Smooth muscle cell (in vitro differentiated cells): ENCODE results near the gene CTBS. TPM values are rescaled to one million over a fixed set of nuclear protein-coding genes. Genes with fewer than 3 reads are reported as not detected.
A peak's percentile ranks its signal among the peaks of the same experiment; 100 is the strongest.

Experiments
- DNase-seq: peaks from one replicate; lab custom pipeline; 2025; ENCODE audit not compliant: unreplicated experiment; lab: John Stamatoyannopoulos, UW
- H2AFZ ChIP-seq: fragments of 200-600 bp; sonication (generic); 2 replicates; pipeline ENCODE4 v1.6.0; 2016; ENCODE audit warnings: antibody characterized with exemption, low read depth, mild to moderate bottlenecking
- H3F3A ChIP-seq: fragments of 200-600 bp; sonication (generic); 2 replicates; pipeline ENCODE4 v1.6.0; 2017; ENCODE audit warnings: antibody characterized with exemption, low read depth
- H3K27ac ChIP-seq: fragments of 200-600 bp; sonication (generic); 2 replicates; pipeline ENCODE4 v1.5.1; 2016; ENCODE audit warnings: low read depth, mild to moderate bottlenecking
- H3K27me3 ChIP-seq: fragments of 200-600 bp; sonication (generic); 2 replicates; pipeline ENCODE4 v1.6.1; 2016; ENCODE audit warnings: low read depth, mild to moderate bottlenecking
- H3K36me3 ChIP-seq: fragments of 200-600 bp; sonication (generic); 2 replicates; pipeline ENCODE4 v1.5.1; 2016; ENCODE audit warnings: low read depth
- H3K4me1 ChIP-seq: fragments of 200-600 bp; sonication (generic); 2 replicates; pipeline ENCODE4 v1.5.1; 2016; ENCODE audit warnings: low read depth
- H3K4me2 ChIP-seq: fragments of 200-600 bp; sonication (generic); 2 replicates; pipeline ENCODE4 v1.6.0; 2016; ENCODE audit warnings: mild to moderate bottlenecking
- H3K4me3 ChIP-seq: fragments of 200-600 bp; sonication (generic); 2 replicates; pipeline ENCODE4 v1.5.1; 2016; ENCODE audit warnings: mild to moderate bottlenecking
- H3K79me2 ChIP-seq: fragments of 200-600 bp; sonication (generic); 2 replicates; pipeline ENCODE4 v1.6.0; 2016; ENCODE audit warnings: low read depth, mild to moderate bottlenecking
- H3K9ac ChIP-seq: fragments of 200-600 bp; sonication (generic); 2 replicates; pipeline ENCODE4 v1.6.0; 2016; ENCODE audit warnings: low read depth
- H3K9me3 ChIP-seq: fragments of 200-600 bp; sonication (generic); replicated peaks from 2 replicates; pipeline ENCODE4 v1.5.1; 2016; ENCODE audit warnings: low read depth
- H4K20me1 ChIP-seq: fragments of 200-600 bp; sonication (generic); 2 replicates; pipeline ENCODE4 v1.6.0; 2016; ENCODE audit warnings: low read depth
- CTCF ChIP-seq: fragments of 200-600 bp; sonication (generic); IDR thresholded peaks from 2 replicates; pipeline ENCODE4 v1.5.1; 2017; ENCODE audit warnings: borderline replicate concordance, mild to moderate bottlenecking, antibody characterized with exemption; ENCODE audit not compliant: insufficient read depth, poor library complexity, severe bottlenecking
- WGBS: methylation state at CpG from one replicate; pipeline ENCODE4 v1.1.7; 2016; ENCODE audit warnings: low lambda C conversion rate; 5-methylcytosine and 5-hydroxymethylcytosine counted together
- polyA plus RNA-seq: library from polyadenylated mRNA; unstranded; fragments of >200 nt; fragmentation: Nextera tagmentation; extraction: Ambion mirVana; gene quantifications from 2 replicates; pipeline ENCODE4 v1.2.1, GENCODE V29; 2016
- total RNA-seq: library from RNA; depleted of rRNA; stranded (reverse); fragments of >200 nt; gene quantifications from 2 replicates; pipeline ENCODE4 v1.2.3, GENCODE V29; 2014

The CTBS gene
- total and polyA plus RNA-seq, 2 experiments from 2014 or later = 34.6 to 37.7 TPM

DNA sequence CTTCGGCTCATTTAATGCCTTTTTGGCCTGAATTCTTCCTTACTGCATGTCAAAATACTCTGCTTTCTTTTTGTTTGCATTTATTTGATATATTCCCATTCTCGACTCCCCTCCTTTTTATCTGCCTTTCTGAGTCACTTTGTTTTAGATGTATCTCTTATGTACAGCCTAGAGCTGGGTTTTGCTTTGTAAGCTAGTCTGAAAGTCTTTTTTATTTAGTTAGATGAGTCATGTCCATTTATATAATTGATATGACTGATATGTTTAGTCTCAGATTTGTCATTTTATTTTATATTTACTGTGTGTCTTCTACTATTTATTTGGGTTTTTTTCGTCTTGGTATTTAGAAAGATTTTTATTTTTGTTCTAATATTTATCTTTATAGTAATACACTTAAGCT lies 34.3 kb downstream of the CTBS start:
- no peaks in the 10 kb centered on the region for H3K9me3 ChIP-seq
- no peak overlapping the region for H3K4me3 ChIP-seq
- no peak overlapping the region for H3K9ac ChIP-seq
- H3K36me3 ChIP-seq = no peaks in the 10 kb centered on the region
- H4K20me1 ChIP-seq = no peaks in the 10 kb centered on the region
- no peaks in the 10 kb centered on the region for H3K27me3 ChIP-seq
- no peak for TF ChIP-seq CTCF
- 49% methylated on average over 3 of the region's 3 CpGs for WGBS
- peak overlapping the region; percentile 51 for H3K27ac ChIP-seq
- H3F3A ChIP-seq = peaks cover 9% of the 10 kb centered on the region
- peak overlapping the region; percentile 51 for H3K4me2 ChIP-seq
- no peak overlapping the region for H2AFZ ChIP-seq
- H3K79me2 ChIP-seq = no peaks in the 10 kb centered on the region
- H3K4me1 ChIP-seq = peaks cover 5% of the 10 kb centered on the region
- DNase-seq = no peak

- Histone ChIP-seq H3K36me3 (no peaks in the 10 kb centered on the region), H3K9ac (no peak overlapping the region), H3K4me3 (no peak overlapping the region), H3K4me1 (peaks cover 5% of the 10 kb centered on the region), H3K9me3 (no peaks in the 10 kb centered on the region), H4K20me1 (no peaks in the 10 kb centered on the region), H2AFZ (no peak overlapping the region), H3K79me2 (no peaks in the 10 kb centered on the region), H3K4me2 (no peak overlapping the region), H3K27ac (no peak overlapping the region), H3K27me3 (no peaks in the 10 kb centered on the region), H3F3A (peaks cover 9% of the 10 kb centered on the region)
- no peak for DNase-seq
- TF ChIP-seq CTCF = no peak
These were observed 35.6 kb downstream of the CTBS start for GRCh38 chr1:84538599-84538998.

- Histone ChIP-seq H3K27ac (no peak overlapping the region), H3F3A (no peaks in the 10 kb centered on the region), H3K36me3 (no peaks in the 10 kb centered on the region), H3K4me1 (no peaks in the 10 kb centered on the region), H3K4me3 (no peak overlapping the region), H3K4me2 (no peak overlapping the region), H3K79me2 (no peaks in the 10 kb centered on the region), H3K9me3 (no peaks in the 10 kb centered on the region), H3K27me3 (no peaks in the 10 kb centered on the region), H3K9ac (no peak overlapping the region), H4K20me1 (no peaks in the 10 kb centered on the region), H2AFZ (no peak overlapping the region)
- WGBS = 96% methylated on average over 1 of the region's 1 CpG
- TF ChIP-seq CTCF = no peak
- DNase-seq = no peak
These were observed 48.5 kb downstream of the CTBS start for GRCh38 chr1:84525779-84526178.

GRCh38 chr1:84524590-84524989 lies 49.6 kb downstream of the CTBS start:
- TF ChIP-seq CTCF = no peak
- Histone ChIP-seq H3K36me3 (no peaks in the 10 kb centered on the region), H4K20me1 (no peaks in the 10 kb centered on the region), H2AFZ (no peak overlapping the region), H3K9ac (no peak overlapping the region), H3K27me3 (no peaks in the 10 kb centered on the region), H3K4me2 (no peak overlapping the region), H3K4me1 (no peaks in the 10 kb centered on the region), H3F3A (no peaks in the 10 kb centered on the region), H3K79me2 (no peaks in the 10 kb centered on the region), H3K9me3 (no peaks in the 10 kb centered on the region), H3K4me3 (no peak overlapping the region), H3K27ac (no peak overlapping the region)
- no peak for DNase-seq
